ENCODE measurements around the gene PRR36. TPM values are rescaled to one million over a fixed set of nuclear protein-coding genes. Genes with fewer than 3 reads are reported as not detected.

The PRR36 gene
- total RNA-seq, 2 experiments from 2014 or later = 0.17 TPM; not detected in 1

DNA sequence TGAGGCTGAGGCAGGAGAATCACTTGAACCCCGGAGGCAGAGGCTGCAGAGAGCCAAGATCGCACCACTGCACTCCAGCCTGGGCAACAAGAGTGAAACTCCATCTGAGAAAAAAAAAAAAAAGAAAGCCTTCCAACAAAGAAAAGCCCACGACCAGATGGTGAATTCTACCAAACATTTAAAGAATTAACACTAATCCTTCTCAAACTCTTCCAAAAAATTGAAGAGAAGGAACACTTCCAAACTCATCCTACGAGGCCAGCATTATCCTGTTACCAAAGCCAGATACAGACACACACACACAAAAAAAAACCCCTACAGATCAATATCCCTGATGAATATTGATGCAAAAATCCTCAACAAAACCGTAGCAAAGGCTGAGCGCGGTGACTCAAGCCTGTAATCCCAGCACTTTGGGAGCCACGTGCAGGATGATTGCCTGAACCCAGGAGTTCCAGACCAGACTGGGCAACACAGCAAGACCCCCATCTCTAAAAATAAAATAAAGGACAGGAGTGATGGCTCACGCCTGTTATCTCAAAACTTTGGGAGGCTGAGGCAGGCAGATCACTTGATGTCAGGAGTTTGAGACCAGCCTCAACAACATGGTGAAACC, 50.4 kb downstream of the PRR36 start:
- no peak overlapping the region for H3K27ac ChIP-seq (ENCODE audit: low read depth, low read length, poor library complexity, severe bottlenecking)
- H3K79me2 ChIP-seq (ENCODE audit: insufficient read depth, low read depth, low read length) = no peaks in the 10 kb centered on the region
- ChIA-PET CTCF (ENCODE audit: unreplicated experiment) (no interaction called here), POLR2A (no interaction called here)
- H3K4me2 ChIP-seq (ENCODE audit: low read length) = no peak overlapping the region
- H4K20me1 ChIP-seq (ENCODE audit: insufficient read depth, low read length) = no peaks in the 10 kb centered on the region
- 0 out of 2 replicates have a peak, but pooled peaks cover 3% of the 10 kb centered on the region for H3K9me3 ChIP-seq (ENCODE audit: low read length)
- BruUV-seq (replicated peaks) = no TSS peak
- H3K4me1 ChIP-seq (ENCODE audit: insufficient read depth, low read length, poor library complexity, severe bottlenecking) = peaks cover 3% of the 10 kb centered on the region
- no peak for DNase-seq (ENCODE audit: low spot score)
- no peak overlapping the region for H3K4me3 ChIP-seq (ENCODE audit: low read depth, low read length, poor library complexity, severe bottlenecking)
- no peaks in the 10 kb centered on the region for H3K36me3 ChIP-seq (ENCODE audit: insufficient read depth, low read length)
- H3K9me2 ChIP-seq (ENCODE audit: insufficient read depth, low read length) = no peaks in the 10 kb centered on the region
- intact Hi-C loops (cut with micrococcal nuclease; ENCODE audit: unreplicated experiment) = no loop called here
- H2AFZ ChIP-seq (ENCODE audit: low read length) = no peak overlapping the region
- TF ChIP-seq, protein P1, sequence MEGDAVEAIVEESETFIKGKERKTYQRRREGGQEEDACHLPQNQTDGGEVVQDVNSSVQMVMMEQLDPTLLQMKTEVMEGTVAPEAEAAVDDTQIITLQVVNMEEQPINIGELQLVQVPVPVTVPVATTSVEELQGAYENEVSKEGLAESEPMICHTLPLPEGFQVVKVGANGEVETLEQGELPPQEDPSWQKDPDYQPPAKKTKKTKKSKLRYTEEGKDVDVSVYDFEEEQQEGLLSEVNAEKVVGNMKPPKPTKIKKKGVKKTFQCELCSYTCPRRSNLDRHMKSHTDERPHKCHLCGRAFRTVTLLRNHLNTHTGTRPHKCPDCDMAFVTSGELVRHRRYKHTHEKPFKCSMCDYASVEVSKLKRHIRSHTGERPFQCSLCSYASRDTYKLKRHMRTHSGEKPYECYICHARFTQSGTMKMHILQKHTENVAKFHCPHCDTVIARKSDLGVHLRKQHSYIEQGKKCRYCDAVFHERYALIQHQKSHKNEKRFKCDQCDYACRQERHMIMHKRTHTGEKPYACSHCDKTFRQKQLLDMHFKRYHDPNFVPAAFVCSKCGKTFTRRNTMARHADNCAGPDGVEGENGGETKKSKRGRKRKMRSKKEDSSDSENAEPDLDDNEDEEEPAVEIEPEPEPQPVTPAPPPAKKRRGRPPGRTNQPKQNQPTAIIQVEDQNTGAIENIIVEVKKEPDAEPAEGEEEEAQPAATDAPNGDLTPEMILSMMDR (conservative IDR thresholded peaks at IDR 0.05; ENCODE audit: low read length) = no peak
- no peak for TF ChIP-seq EZH2phosphoT487 (IDR thresholded peaks at IDR 0.05; ENCODE audit: borderline replicate concordance, low read depth, low read length)

DNA sequence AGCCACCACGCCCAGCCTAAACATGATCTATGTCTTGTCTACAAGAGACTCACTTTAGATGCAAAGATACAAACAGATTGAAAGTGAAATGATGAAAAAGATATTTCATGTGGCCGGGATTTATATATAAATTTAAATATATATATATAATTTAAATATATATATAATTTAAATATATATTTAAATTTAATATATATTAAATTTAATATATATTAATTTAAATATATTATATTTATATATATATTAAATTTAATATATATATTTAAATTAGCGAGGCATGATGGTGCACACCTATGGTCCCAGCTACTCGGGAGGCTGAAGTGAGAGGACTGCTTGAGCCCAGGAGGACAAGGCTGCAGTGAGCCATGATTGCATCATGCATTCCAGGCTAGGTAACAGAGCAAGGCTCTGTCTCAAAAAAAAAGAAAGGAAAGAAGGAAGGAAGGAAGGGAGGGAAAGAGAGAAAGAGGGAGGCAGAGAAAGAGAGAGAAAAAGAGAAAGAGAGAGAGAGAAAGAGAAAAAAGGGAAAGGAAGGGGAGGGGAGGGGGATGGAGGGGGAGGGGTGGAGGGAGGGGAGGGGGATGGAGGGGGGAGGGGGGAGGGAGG, 51.2 kb downstream of the PRR36 start:
- H3K9me3 ChIP-seq (ENCODE audit: low read length) = 0 out of 2 replicates have a peak, but pooled peaks cover 5% of the 10 kb centered on the region
- H3K79me2 ChIP-seq (ENCODE audit: insufficient read depth, low read depth, low read length) = no peaks in the 10 kb centered on the region
- BruUV-seq (replicated peaks) = no TSS peak
- no peak overlapping the region for H3K4me3 ChIP-seq (ENCODE audit: low read depth, low read length, poor library complexity, severe bottlenecking)
- no peaks in the 10 kb centered on the region for H3K4me1 ChIP-seq (ENCODE audit: insufficient read depth, low read length, poor library complexity, severe bottlenecking)
- no peaks in the 10 kb centered on the region for H4K20me1 ChIP-seq (ENCODE audit: insufficient read depth, low read length)
- TF ChIP-seq, protein P1 (conservative IDR thresholded peaks at IDR 0.05; ENCODE audit: low read length) = no peak
- TF ChIP-seq EZH2phosphoT487 (IDR thresholded peaks at IDR 0.05; ENCODE audit: borderline replicate concordance, low read depth, low read length) = no peak
- intact Hi-C loops (cut with micrococcal nuclease; ENCODE audit: unreplicated experiment) = no loop called here
- DNase-seq (ENCODE audit: low spot score) = no peak
- no peak overlapping the region for H3K4me2 ChIP-seq (ENCODE audit: low read length)
- POLR2A ChIA-PET = no interaction called here
- H3K9me2 ChIP-seq (ENCODE audit: insufficient read depth, low read length) = no peaks in the 10 kb centered on the region
- no peak overlapping the region for H2AFZ ChIP-seq (ENCODE audit: low read length)
- no peaks in the 10 kb centered on the region for H3K36me3 ChIP-seq (ENCODE audit: insufficient read depth, low read length)
- H3K27ac ChIP-seq (ENCODE audit: low read depth, low read length, poor library complexity, severe bottlenecking) = no peak overlapping the region
- CTCF ChIA-PET (ENCODE audit: unreplicated experiment) = no interaction called here

DNA sequence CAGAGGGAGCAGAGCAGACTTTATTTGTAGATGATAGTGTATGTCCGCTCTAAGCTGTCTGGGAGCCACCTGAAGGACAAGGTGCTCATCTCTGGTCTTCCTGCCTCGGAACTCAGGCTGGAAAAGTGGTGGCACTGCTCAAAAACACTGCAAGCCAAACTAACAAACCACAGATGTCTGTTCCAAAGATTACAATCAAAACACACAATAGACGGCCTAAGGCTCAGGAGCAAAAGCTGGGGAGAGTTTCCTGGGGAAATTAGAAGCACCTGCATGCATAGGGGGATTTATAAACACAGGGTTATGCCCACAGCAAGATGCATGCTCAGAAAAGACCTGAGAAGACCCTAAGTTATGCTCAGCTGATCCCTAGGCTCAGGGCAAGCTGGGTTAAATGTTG, 53.6 kb downstream of the PRR36 start:
- no peaks in the 10 kb centered on the region for H4K20me1 ChIP-seq (ENCODE audit: insufficient read depth, low read length)
- intact Hi-C loops (cut with micrococcal nuclease; ENCODE audit: unreplicated experiment) = no loop called here
- TF ChIP-seq, protein P1 (conservative IDR thresholded peaks at IDR 0.05; ENCODE audit: low read length) = no peak
- TF ChIP-seq EZH2phosphoT487 (IDR thresholded peaks at IDR 0.05; ENCODE audit: borderline replicate concordance, low read depth, low read length) = no peak
- H3K9me2 ChIP-seq (ENCODE audit: insufficient read depth, low read length) = no peaks in the 10 kb centered on the region
- no TSS peak for BruUV-seq (replicated peaks)
- POLR2A ChIA-PET = interaction anchor here (0.6 kb wide), 1 partner anchor 360 kb away, joined by 4 read pairs; no protein-coding TSS in a partner anchor
- CTCF ChIA-PET (ENCODE audit: unreplicated experiment) = no interaction called here
- no peaks in the 10 kb centered on the region for H3K4me1 ChIP-seq (ENCODE audit: insufficient read depth, low read length, poor library complexity, severe bottlenecking)
- H3K27ac ChIP-seq (ENCODE audit: low read depth, low read length, poor library complexity, severe bottlenecking) = no peak overlapping the region
- no peak overlapping the region for H3K4me2 ChIP-seq (ENCODE audit: low read length)
- 0 out of 2 replicates have a peak, but pooled peaks cover 5% of the 10 kb centered on the region for H3K9me3 ChIP-seq (ENCODE audit: low read length)
- H2AFZ ChIP-seq (ENCODE audit: low read length) = no peak overlapping the region
- no peaks in the 10 kb centered on the region for H3K79me2 ChIP-seq (ENCODE audit: insufficient read depth, low read depth, low read length)
- H3K36me3 ChIP-seq (ENCODE audit: insufficient read depth, low read length) = no peaks in the 10 kb centered on the region
- H3K4me3 ChIP-seq (ENCODE audit: low read depth, low read length, poor library complexity, severe bottlenecking) = no peak overlapping the region
- DNase-seq (ENCODE audit: low spot score) = no peak

Measured in OCI-LY7 (cell line).